Iris pigment epithelial cell (primary cell): Measurements from ENCODE around the gene GALNT13.

Experiments
- DNase-seq: peaks from one replicate; pipeline ENCODE4 v3.0.0-alpha.2; 2011; ENCODE audit warnings: low read depth

The GALNT13 gene

GRCh38 chr2:154226931-154227330, 355.2 kb downstream of the GALNT13 start:
- DNase-seq = no peak

- no peak for DNase-seq
Measured at GRCh38 chr2:154228566-154229280, 357.0 kb downstream of the GALNT13 start.

- DNase-seq = no peak
Measured at GRCh38 chr2:154229966-154230365, 358.2 kb downstream of the GALNT13 start.

GRCh38 chr2:154231021-154231420, 359.3 kb downstream of the GALNT13 start:
- DNase-seq = no peak

GRCh38 chr2:154233231-154233630, 361.5 kb downstream of the GALNT13 start:
- no peak for DNase-seq

- DNase-seq = no peak
Measured at GRCh38 chr2:154238252-154238651, 366.5 kb downstream of the GALNT13 start.

GRCh38 chr2:154240316-154240715, 368.6 kb downstream of the GALNT13 start:
- DNase-seq = no peak

GRCh38 chr2:154240921-154241379, 369.2 kb downstream of the GALNT13 start:
- no peak for DNase-seq

- no peak for DNase-seq
Measured at GRCh38 chr2:154242687-154243086, 371.0 kb downstream of the GALNT13 start.

- no peak for DNase-seq
Measured at GRCh38 chr2:154243685-154244084, 372.0 kb downstream of the GALNT13 start.

GRCh38 chr2:154244932-154245331, 373.2 kb downstream of the GALNT13 start:
- no peak for DNase-seq

GRCh38 chr2:154247503-154247902, 375.8 kb downstream of the GALNT13 start:
- no peak for DNase-seq

GRCh38 chr2:154256136-154256535, 384.4 kb downstream of the GALNT13 start:
- DNase-seq = no peak

- DNase-seq = no peak
Measured at GRCh38 chr2:154259030-154259429, 387.3 kb downstream of the GALNT13 start.

GRCh38 chr2:154261473-154262027, 389.8 kb downstream of the GALNT13 start:
- DNase-seq = no peak

- DNase-seq = no peak
Measured at GRCh38 chr2:154263206-154263605, 391.5 kb downstream of the GALNT13 start.

GRCh38 chr2:154264024-154264423, 392.3 kb downstream of the GALNT13 start:
- no peak for DNase-seq

- DNase-seq = no peak
Measured at GRCh38 chr2:154267983-154268382, 396.3 kb downstream of the GALNT13 start.

- no peak for DNase-seq
Measured at GRCh38 chr2:154280543-154280942, 408.8 kb downstream of the GALNT13 start.

- DNase-seq = no peak
Measured at GRCh38 chr2:154289870-154290269, 418.1 kb downstream of the GALNT13 start.

- DNase-seq = no peak
Measured at GRCh38 chr2:154291511-154291910, 419.8 kb downstream of the GALNT13 start.

- no peak for DNase-seq
Measured at GRCh38 chr2:154291927-154292326, 420.2 kb downstream of the GALNT13 start.

- no peak for DNase-seq
Measured at GRCh38 chr2:154293864-154294263, 422.1 kb downstream of the GALNT13 start.
